ENCODE results near the gene CLDN19.
A peak's percentile ranks its signal among the peaks of the same experiment; 100 is the strongest.

- TF ChIP-seq, protein P1, sequence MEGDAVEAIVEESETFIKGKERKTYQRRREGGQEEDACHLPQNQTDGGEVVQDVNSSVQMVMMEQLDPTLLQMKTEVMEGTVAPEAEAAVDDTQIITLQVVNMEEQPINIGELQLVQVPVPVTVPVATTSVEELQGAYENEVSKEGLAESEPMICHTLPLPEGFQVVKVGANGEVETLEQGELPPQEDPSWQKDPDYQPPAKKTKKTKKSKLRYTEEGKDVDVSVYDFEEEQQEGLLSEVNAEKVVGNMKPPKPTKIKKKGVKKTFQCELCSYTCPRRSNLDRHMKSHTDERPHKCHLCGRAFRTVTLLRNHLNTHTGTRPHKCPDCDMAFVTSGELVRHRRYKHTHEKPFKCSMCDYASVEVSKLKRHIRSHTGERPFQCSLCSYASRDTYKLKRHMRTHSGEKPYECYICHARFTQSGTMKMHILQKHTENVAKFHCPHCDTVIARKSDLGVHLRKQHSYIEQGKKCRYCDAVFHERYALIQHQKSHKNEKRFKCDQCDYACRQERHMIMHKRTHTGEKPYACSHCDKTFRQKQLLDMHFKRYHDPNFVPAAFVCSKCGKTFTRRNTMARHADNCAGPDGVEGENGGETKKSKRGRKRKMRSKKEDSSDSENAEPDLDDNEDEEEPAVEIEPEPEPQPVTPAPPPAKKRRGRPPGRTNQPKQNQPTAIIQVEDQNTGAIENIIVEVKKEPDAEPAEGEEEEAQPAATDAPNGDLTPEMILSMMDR (conservative IDR thresholded peaks at IDR 0.05 in 1 of 2, IDR thresholded peaks at IDR 0.05 in 1 of 2; ENCODE audit: extremely low read depth in 1 of 2, insufficient read depth in 1 of 2, low read depth in 1 of 2, low read length in 2 of 2), result peak; percentile 43 to 79
- no peak for TF ChIP-seq EZH2 (IDR thresholded peaks at IDR 0.05; ENCODE audit: borderline replicate concordance, low read length)
Observed at GRCh38 chr1:42747125-42747524, 7.1 kb upstream of the CLDN19 start.

Data from mammary epithelial cell (primary cell).